Liver (tissue), 3 donors: ENCODE results near the gene CEMP1.
"Not testable (repeated sequence)": the region's sequence is repeated elsewhere in the genome, so short reads cannot be mapped to it uniquely, and the experiment has no call there.

Experiments
- EGR1 ChIP-seq, 2 donors: IDR thresholded peaks; 2 replicates each; pipeline ENCODE4 v1.6.1; 2016 to 2018; ENCODE audit warnings: antibody characterized with exemption in 2 of 2, low read depth in 2 of 2
- FOXA1 ChIP-seq: IDR thresholded peaks from 2 replicates; pipeline ENCODE4 v1.6.1; 2016; ENCODE audit warnings: antibody characterized with exemption
- JUND ChIP-seq, 2 donors: IDR thresholded peaks; 2 replicates each; pipeline ENCODE4 v1.6.1; 2016; ENCODE audit warnings: antibody characterized with exemption in 2 of 2
- RXRA ChIP-seq, 2 donors: IDR thresholded peaks; 2 replicates each; pipeline ENCODE4 v1.6.1; 2017 to 2018; ENCODE audit warnings: antibody characterized with exemption in 2 of 2, mild to moderate bottlenecking in 1 of 2
- SP1 ChIP-seq: IDR thresholded peaks from 2 replicates; pipeline ENCODE4 v1.6.1; 2018; ENCODE audit warnings: antibody characterized with exemption, mild to moderate bottlenecking
- YY1 ChIP-seq: IDR thresholded peaks from 2 replicates; pipeline ENCODE4 v1.6.1; 2016; ENCODE audit warnings: antibody characterized with exemption, mild to moderate bottlenecking
- TF ChIP-seq, protein P1 (sequence below): IDR thresholded peaks from 2 replicates; pipeline ENCODE4 v1.6.1; 2016; ENCODE audit warnings: antibody characterized with exemption, mild to moderate bottlenecking
- TF ChIP-seq, protein P2 (sequence below): IDR thresholded peaks from 2 replicates; pipeline ENCODE4 v1.6.1; 2016; ENCODE audit warnings: antibody characterized with exemption
- TF ChIP-seq, protein P3 (sequence below): fragments of 150-350 bp; IDR thresholded peaks from 2 replicates; pipeline ENCODE4 v1.5.1; 2017; ENCODE audit warnings: improper control_type of control experiment, low read depth, low read length; ENCODE audit not compliant: missing input control
- donor health status: healthy.
- donor health status: healthy.

DNA sequence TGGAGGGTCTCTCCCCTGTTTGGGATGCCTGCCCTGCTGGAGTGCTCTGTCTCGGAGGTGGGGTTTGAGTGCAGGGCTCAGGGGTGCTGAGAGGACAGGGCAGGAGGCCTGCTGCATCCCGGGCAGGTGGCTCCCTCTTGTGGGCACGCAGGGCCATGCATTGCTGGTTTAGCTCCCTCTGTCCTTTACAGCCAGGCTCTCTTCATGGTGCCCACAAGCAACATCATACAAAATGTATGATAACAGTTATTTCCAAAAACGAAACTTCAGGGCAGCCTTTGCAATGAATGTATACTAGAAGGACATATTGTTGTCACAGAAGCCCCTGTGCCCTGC lies 29.6 kb upstream of the CEMP1 start:
- TF ChIP-seq, protein P1, sequence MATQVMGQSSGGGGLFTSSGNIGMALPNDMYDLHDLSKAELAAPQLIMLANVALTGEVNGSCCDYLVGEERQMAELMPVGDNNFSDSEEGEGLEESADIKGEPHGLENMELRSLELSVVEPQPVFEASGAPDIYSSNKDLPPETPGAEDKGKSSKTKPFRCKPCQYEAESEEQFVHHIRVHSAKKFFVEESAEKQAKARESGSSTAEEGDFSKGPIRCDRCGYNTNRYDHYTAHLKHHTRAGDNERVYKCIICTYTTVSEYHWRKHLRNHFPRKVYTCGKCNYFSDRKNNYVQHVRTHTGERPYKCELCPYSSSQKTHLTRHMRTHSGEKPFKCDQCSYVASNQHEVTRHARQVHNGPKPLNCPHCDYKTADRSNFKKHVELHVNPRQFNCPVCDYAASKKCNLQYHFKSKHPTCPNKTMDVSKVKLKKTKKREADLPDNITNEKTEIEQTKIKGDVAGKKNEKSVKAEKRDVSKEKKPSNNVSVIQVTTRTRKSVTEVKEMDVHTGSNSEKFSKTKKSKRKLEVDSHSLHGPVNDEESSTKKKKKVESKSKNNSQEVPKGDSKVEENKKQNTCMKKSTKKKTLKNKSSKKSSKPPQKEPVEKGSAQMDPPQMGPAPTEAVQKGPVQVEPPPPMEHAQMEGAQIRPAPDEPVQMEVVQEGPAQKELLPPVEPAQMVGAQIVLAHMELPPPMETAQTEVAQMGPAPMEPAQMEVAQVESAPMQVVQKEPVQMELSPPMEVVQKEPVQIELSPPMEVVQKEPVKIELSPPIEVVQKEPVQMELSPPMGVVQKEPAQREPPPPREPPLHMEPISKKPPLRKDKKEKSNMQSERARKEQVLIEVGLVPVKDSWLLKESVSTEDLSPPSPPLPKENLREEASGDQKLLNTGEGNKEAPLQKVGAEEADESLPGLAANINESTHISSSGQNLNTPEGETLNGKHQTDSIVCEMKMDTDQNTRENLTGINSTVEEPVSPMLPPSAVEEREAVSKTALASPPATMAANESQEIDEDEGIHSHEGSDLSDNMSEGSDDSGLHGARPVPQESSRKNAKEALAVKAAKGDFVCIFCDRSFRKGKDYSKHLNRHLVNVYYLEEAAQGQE = not testable (repeated sequence)
- TF ChIP-seq RXRA (IDR thresholded peaks at IDR 0.05); JUND (IDR thresholded peaks at IDR 0.05); YY1; FOXA1; SP1; EGR1 (IDR thresholded peaks at IDR 0.05; ENCODE audit: low read depth in 2 of 2): not testable (repeated sequence)
- TF ChIP-seq, protein P2, sequence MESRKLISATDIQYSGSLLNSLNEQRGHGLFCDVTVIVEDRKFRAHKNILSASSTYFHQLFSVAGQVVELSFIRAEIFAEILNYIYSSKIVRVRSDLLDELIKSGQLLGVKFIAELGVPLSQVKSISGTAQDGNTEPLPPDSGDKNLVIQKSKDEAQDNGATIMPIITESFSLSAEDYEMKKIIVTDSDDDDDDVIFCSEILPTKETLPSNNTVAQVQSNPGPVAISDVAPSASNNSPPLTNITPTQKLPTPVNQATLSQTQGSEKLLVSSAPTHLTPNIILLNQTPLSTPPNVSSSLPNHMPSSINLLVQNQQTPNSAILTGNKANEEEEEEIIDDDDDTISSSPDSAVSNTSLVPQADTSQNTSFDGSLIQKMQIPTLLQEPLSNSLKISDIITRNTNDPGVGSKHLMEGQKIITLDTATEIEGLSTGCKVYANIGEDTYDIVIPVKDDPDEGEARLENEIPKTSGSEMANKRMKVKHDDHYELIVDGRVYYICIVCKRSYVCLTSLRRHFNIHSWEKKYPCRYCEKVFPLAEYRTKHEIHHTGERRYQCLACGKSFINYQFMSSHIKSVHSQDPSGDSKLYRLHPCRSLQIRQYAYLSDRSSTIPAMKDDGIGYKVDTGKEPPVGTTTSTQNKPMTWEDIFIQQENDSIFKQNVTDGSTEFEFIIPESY = not testable (repeated sequence)
- TF ChIP-seq, protein P3, sequence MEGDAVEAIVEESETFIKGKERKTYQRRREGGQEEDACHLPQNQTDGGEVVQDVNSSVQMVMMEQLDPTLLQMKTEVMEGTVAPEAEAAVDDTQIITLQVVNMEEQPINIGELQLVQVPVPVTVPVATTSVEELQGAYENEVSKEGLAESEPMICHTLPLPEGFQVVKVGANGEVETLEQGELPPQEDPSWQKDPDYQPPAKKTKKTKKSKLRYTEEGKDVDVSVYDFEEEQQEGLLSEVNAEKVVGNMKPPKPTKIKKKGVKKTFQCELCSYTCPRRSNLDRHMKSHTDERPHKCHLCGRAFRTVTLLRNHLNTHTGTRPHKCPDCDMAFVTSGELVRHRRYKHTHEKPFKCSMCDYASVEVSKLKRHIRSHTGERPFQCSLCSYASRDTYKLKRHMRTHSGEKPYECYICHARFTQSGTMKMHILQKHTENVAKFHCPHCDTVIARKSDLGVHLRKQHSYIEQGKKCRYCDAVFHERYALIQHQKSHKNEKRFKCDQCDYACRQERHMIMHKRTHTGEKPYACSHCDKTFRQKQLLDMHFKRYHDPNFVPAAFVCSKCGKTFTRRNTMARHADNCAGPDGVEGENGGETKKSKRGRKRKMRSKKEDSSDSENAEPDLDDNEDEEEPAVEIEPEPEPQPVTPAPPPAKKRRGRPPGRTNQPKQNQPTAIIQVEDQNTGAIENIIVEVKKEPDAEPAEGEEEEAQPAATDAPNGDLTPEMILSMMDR = peak; percentile 27
